Fibroblast of lung (primary cell): Measurements from ENCODE around the gene EEF1G. TPM values are rescaled to one million over a fixed set of nuclear protein-coding genes. Genes with fewer than 3 reads are reported as not detected.

Source experiments
- DNase-seq, 2 donors: peaks; one replicate each; pipeline versions ENCODE4 v3.0.0 to v3.0.0-alpha.2; 2010; ENCODE audit warnings: low read depth in 2 of 2
- H2AFZ ChIP-seq: 2 replicates; pipeline ENCODE4 v1.5.1; 2012; ENCODE audit warnings: low read length, control low read depth, inconsistent platforms
- H3K27ac ChIP-seq: 2 replicates; pipeline ENCODE4 v1.5.1; 2011; ENCODE audit warnings: low read length, control low read depth; ENCODE audit not compliant: insufficient read depth
- H3K27me3 ChIP-seq: 2 replicates; pipeline ENCODE4 v1.5.1; 2011; ENCODE audit warnings: mild to moderate bottlenecking, low read length; ENCODE audit not compliant: control insufficient read depth, insufficient read depth
- H3K36me3 ChIP-seq: 2 replicates; pipeline ENCODE4 v1.5.1; 2011; ENCODE audit warnings: low read length; ENCODE audit not compliant: control insufficient read depth, insufficient read depth
- H3K4me1 ChIP-seq: 2 replicates; pipeline ENCODE4 v1.5.1; 2011; ENCODE audit warnings: low read length; ENCODE audit not compliant: control insufficient read depth, insufficient read depth; ENCODE audit errors: extremely low read depth
- H3K4me2 ChIP-seq: 2 replicates; pipeline ENCODE4 v1.5.1; 2011; ENCODE audit warnings: low read length, control low read depth; ENCODE audit not compliant: insufficient read depth; ENCODE audit errors: extremely low read depth
- H3K4me3 ChIP-seq, 4 experiments: fragments of 200-600 bp in 1 of 4; sonication (generic) in 1 of 4; replicated peaks in 1 of 4; 2 replicates each; pipeline ENCODE4 v1.5.1; 2011 to 2016; ENCODE audit warnings: low read length in 4 of 4, low read depth in 3 of 4, mild to moderate bottlenecking in 3 of 4, control low read depth in 2 of 4, inconsistent platforms in 1 of 4, mixed read lengths in 1 of 4; ENCODE audit not compliant: insufficient read depth in 1 of 4; ENCODE audit errors: control extremely low read depth in 1 of 4
- H3K79me2 ChIP-seq: 2 replicates; pipeline ENCODE4 v1.5.1; 2012; ENCODE audit warnings: mild to moderate bottlenecking, low read length, inconsistent platforms; ENCODE audit not compliant: control insufficient read depth, insufficient read depth
- H3K9ac ChIP-seq: 2 replicates; pipeline ENCODE4 v1.5.1; 2011; ENCODE audit warnings: mild to moderate bottlenecking, low read length, control low read depth; ENCODE audit not compliant: insufficient read depth
- H3K9me3 ChIP-seq: 2 replicates; pipeline ENCODE4 v1.5.1; 2012; ENCODE audit warnings: low read depth, low read length; ENCODE audit not compliant: control insufficient read depth, insufficient read depth
- H4K20me1 ChIP-seq: 2 replicates; pipeline ENCODE4 v1.5.1; 2011; ENCODE audit warnings: low read length; ENCODE audit not compliant: control insufficient read depth, insufficient read depth; ENCODE audit errors: extremely low read depth
- CTCF ChIP-seq, 2 donors: IDR thresholded peaks in 1 of 2; conservative IDR thresholded peaks in 1 of 2; 1 replicate in 1 of 2; 2 replicates in 1 of 2; pipeline ENCODE4 v1.5.1; 2011 to 2012; ENCODE audit warnings: low read length in 2 of 2, control low read depth in 1 of 2, inconsistent platforms in 1 of 2, low read depth in 1 of 2, mild to moderate bottlenecking in 1 of 2
- EZH2 ChIP-seq: IDR thresholded peaks from 2 replicates; pipeline ENCODE4 v1.5.1; 2012; ENCODE audit warnings: low read length, control low read depth, mild to moderate bottlenecking; ENCODE audit errors: missing control alignments
- polyA plus RNA-seq, 2 donors: library from polyadenylated mRNA; depleted of rRNA in 1 of 2; stranded (reverse) in 1 of 2; unstranded in 1 of 2; fragments of >200 nt; gene quantifications; 2 replicates each; pipeline ENCODE4 v1.2.1, GENCODE V29; 2011 to 2012; ENCODE audit warnings: missing spikeins in 1 of 2
- total RNA-seq: library from RNA; depleted of rRNA; stranded (reverse); fragments of >200 nt; gene quantifications from 2 replicates; pipeline ENCODE4 v1.2.1, GENCODE V29; 2014

The EEF1G gene
- total and polyA plus RNA-seq, 2 donors (not counting 1 experiment from before 2014, with no cell fraction given), result 1,308 to 1,405 TPM

- TF ChIP-seq CTCF (conservative IDR thresholded peaks at IDR 0.05 in 1 of 2, IDR thresholded peaks at IDR 0.05 in 1 of 2; ENCODE audit: low read depth in 1 of 2, low read length in 2 of 2) (no peak), EZH2 (no peak)
Observed at GRCh38 chr11:62538470-62539237, 35.0 kb downstream of the EEF1G start.

GRCh38 chr11:62536301-62536957 is 37.3 kb downstream of the EEF1G start:
- Histone ChIP-seq H3K4me2 (peak overlapping the region; percentile 11), H3K79me2 (peaks cover 98% of the 10 kb centered on the region), H3K9ac (no peak overlapping the region), H2AFZ (no peak overlapping the region), H3K9me3 (no peaks in the 10 kb centered on the region), H3K27me3 (no peaks in the 10 kb centered on the region), H3K36me3 (peaks cover 43% of the 10 kb centered on the region), H4K20me1 (peaks cover 20% of the 10 kb centered on the region), H3K4me3 (peak overlapping the region in 1 of 4 experiments; percentile 20), H3K4me1 (peaks cover 30% of the 10 kb centered on the region), H3K27ac (peak overlapping the region; percentile 18)
- DNase-seq, result no peak
- TF ChIP-seq EZH2, result no peak
- TF ChIP-seq CTCF (conservative IDR thresholded peaks at IDR 0.05 in 1 of 2, IDR thresholded peaks at IDR 0.05 in 1 of 2; ENCODE audit: low read depth in 1 of 2, low read length in 2 of 2), result no peak

More at GRCh38 chr11:62538470-62539237, 35.0 kb downstream of the EEF1G start:
- H3K4me1 ChIP-seq, result peaks cover 37% of the 10 kb centered on the region
- no peaks in the 10 kb centered on the region for H3K27me3 ChIP-seq
- no peak overlapping the region for H3K9ac ChIP-seq
- no peaks in the 10 kb centered on the region for H3K9me3 ChIP-seq
- no peak for DNase-seq
- peaks cover 27% of the 10 kb centered on the region for H3K36me3 ChIP-seq
- peak overlapping the region; percentile 4 to 41 (median 32) for H3K4me3 ChIP-seq
- H3K4me2 ChIP-seq, result peak overlapping the region; percentile 86
- peaks cover 23% of the 10 kb centered on the region for H4K20me1 ChIP-seq
- peaks cover 98% of the 10 kb centered on the region for H3K79me2 ChIP-seq
- no peak overlapping the region for H2AFZ ChIP-seq
- H3K27ac ChIP-seq, result peak overlapping the region; percentile 11

GRCh38 chr11:62535802-62536201 is 37.9 kb downstream of the EEF1G start:
- no peak for TF ChIP-seq CTCF (conservative IDR thresholded peaks at IDR 0.05 in 1 of 2, IDR thresholded peaks at IDR 0.05 in 1 of 2; ENCODE audit: low read depth in 1 of 2, low read length in 2 of 2)
- TF ChIP-seq EZH2, result no peak
- DNase-seq, result peak in 1 of 2 donors; percentile 46
- H2AFZ ChIP-seq, result no peak overlapping the region
- H3K9ac ChIP-seq, result no peak overlapping the region
- H3K79me2 ChIP-seq, result peaks cover 98% of the 10 kb centered on the region
- no peaks in the 10 kb centered on the region for H3K9me3 ChIP-seq
- H3K4me2 ChIP-seq, result no peak overlapping the region
- H3K4me3 ChIP-seq, result no peak overlapping the region
- peaks cover 48% of the 10 kb centered on the region for H3K36me3 ChIP-seq
- peak overlapping the region; percentile 18 for H3K27ac ChIP-seq
- H3K4me1 ChIP-seq, result peaks cover 27% of the 10 kb centered on the region
- H4K20me1 ChIP-seq, result peaks cover 20% of the 10 kb centered on the region
- no peaks in the 10 kb centered on the region for H3K27me3 ChIP-seq
